H1 (cell line): ENCODE measurements around the gene UBE2V1. TPM values are rescaled to one million over a fixed set of nuclear protein-coding genes. Genes with fewer than 3 reads are reported as not detected.

Experiments
- CTCF ChIA-PET: fragments of 300-600 bp; sonication (Branson Sonifier 250); formaldehyde crosslinking; loops from one replicate; lab custom pipeline; 2021; ENCODE audit not compliant: partially characterized antibody; lab: Charles Lee
- POLR2A ChIA-PET: fragments of 300-600 bp; sonication (Branson Sonifier 250); formaldehyde crosslinking; loops from one replicate; lab custom pipeline; 2021; ENCODE audit warnings: inconsistent platforms; ENCODE audit not compliant: partially characterized antibody; lab: Charles Lee
- DNase-seq, 2 experiments: peaks; one replicate each; pipeline versions ENCODE4 v3.0.0 to v3.0.0-alpha.2; 2010 to 2022; ENCODE audit warnings: low spot score in 2 of 2, low read depth in 1 of 2, mixed read lengths in 1 of 2
- FAIRE-seq: peaks from 2 replicates; lab custom pipeline; 2011; peaks lifted over from hg19 to GRCh38; lab: Jason Lieb, UNC
- H2AFZ ChIP-seq: 2 replicates; pipeline ENCODE4 v1.8.1; 2012; ENCODE audit warnings: low read length, inconsistent platforms
- H2AK5ac ChIP-seq: 2 replicates; pipeline ENCODE4 v1.6.1; 2013; ENCODE audit warnings: low read depth, low read length
- H2BK120ac ChIP-seq: replicated peaks from 2 replicates; pipeline ENCODE3; 2013; ENCODE audit warnings: low read depth, low read length, inconsistent platforms
- H2BK12ac ChIP-seq: 2 replicates; pipeline ENCODE4 v1.6.1; 2013; ENCODE audit warnings: low read depth, low read length
- H2BK15ac ChIP-seq: 2 replicates; pipeline ENCODE4 v1.6.1; 2013; ENCODE audit warnings: low read length
- H2BK20ac ChIP-seq: 2 replicates; pipeline ENCODE4 v1.6.1; 2013; ENCODE audit warnings: low read length
- H2BK5ac ChIP-seq: 2 replicates; pipeline ENCODE4 v1.6.1; 2013; ENCODE audit warnings: low read depth, low read length
- H3K14ac ChIP-seq: 2 replicates; pipeline ENCODE4 v1.6.1; 2013; ENCODE audit warnings: inconsistent platforms; ENCODE audit not compliant: insufficient read length
- H3K18ac ChIP-seq: 2 replicates; pipeline ENCODE4 v1.6.1; 2013; ENCODE audit warnings: low read length; ENCODE audit errors: extremely low read depth
- H3K23ac ChIP-seq: 2 replicates; pipeline ENCODE4 v1.6.1; 2013; ENCODE audit warnings: inconsistent platforms; ENCODE audit not compliant: insufficient read length
- H3K23me2 ChIP-seq: 2 replicates; pipeline ENCODE4 v1.6.1; 2013; ENCODE audit warnings: low read depth, low read length
- H3K27ac ChIP-seq: 2 replicates; pipeline ENCODE4 v1.6.1; 2011; ENCODE audit warnings: low read depth, low read length, inconsistent platforms
- H3K27me3 ChIP-seq, 4 experiments: replicated peaks in 1 of 4; 1 replicate in 1 of 4; 2 replicates in 3 of 4; pipeline versions ENCODE4 v1.6.1 to v1.8.1; 2011 to 2013; ENCODE audit warnings: low read length in 3 of 4, mild to moderate bottlenecking in 3 of 4, inconsistent platforms in 2 of 4, mixed read lengths in 2 of 4, moderate library complexity in 1 of 4; ENCODE audit not compliant: control insufficient read depth in 3 of 4, insufficient read depth in 3 of 4; ENCODE audit errors: extremely low read depth in 1 of 4
- H3K36me3 ChIP-seq, 4 experiments: 2 replicates each; pipeline versions ENCODE4 v1.6.1 to v1.8.1; 2011 to 2013; ENCODE audit warnings: mild to moderate bottlenecking in 4 of 4, low read length in 3 of 4, moderate library complexity in 2 of 4, control low read depth in 1 of 4, inconsistent platforms in 1 of 4; ENCODE audit not compliant: insufficient read depth in 4 of 4, control insufficient read depth in 2 of 4
- H3K4ac ChIP-seq: replicated peaks from 2 replicates; pipeline ENCODE3; 2013; ENCODE audit warnings: low read length, low read depth, mixed read lengths, inconsistent platforms; ENCODE audit not compliant: insufficient read length
- H3K4me1 ChIP-seq, 4 experiments: replicated peaks in 1 of 4; 1 replicate in 1 of 4; 2 replicates in 3 of 4; pipeline versions ENCODE4 v1.6.1 to v1.8.1; 2011 to 2013; ENCODE audit warnings: low read length in 3 of 4, inconsistent platforms in 2 of 4, mixed read lengths in 1 of 4; ENCODE audit not compliant: insufficient read depth in 4 of 4, control insufficient read depth in 3 of 4
- H3K4me2 ChIP-seq, 2 experiments: 2 replicates each; pipeline versions ENCODE4 v1.6.1 to v1.8.1; 2011 to 2013; ENCODE audit warnings: low read depth in 2 of 2, low read length in 2 of 2, control low read depth in 1 of 2, inconsistent platforms in 1 of 2, mild to moderate bottlenecking in 1 of 2; ENCODE audit not compliant: insufficient read depth in 1 of 2
- H3K4me3 ChIP-seq, 4 experiments: fragments of 200-600, 300-600 bp in 1 of 4; sonication (generic), shearing (Covaris generic), sonication (Bioruptor Twin) in 1 of 4; 2 replicates each; pipeline versions ENCODE4 v1.5.1 to v1.8.1; 2011 to 2016; ENCODE audit warnings: low read length in 4 of 4, low read depth in 3 of 4, control low read depth in 2 of 4, inconsistent platforms in 2 of 4, mild to moderate bottlenecking in 2 of 4, mixed read lengths in 1 of 4, moderate library complexity in 1 of 4; ENCODE audit not compliant: insufficient read depth in 2 of 4; ENCODE audit errors: extremely low read depth in 1 of 4
- H3K56ac ChIP-seq: replicated peaks from 2 replicates; pipeline ENCODE3; 2013; ENCODE audit warnings: low read depth, mild to moderate bottlenecking, mixed read lengths, low read length, inconsistent platforms; ENCODE audit not compliant: insufficient read length
- H3K79me1 ChIP-seq: 2 replicates; pipeline ENCODE4 v1.6.1; 2013; ENCODE audit warnings: low read depth, low read length, control low read depth
- H3K79me2 ChIP-seq, 2 experiments: 2 replicates each; pipeline versions ENCODE4 v1.6.1 to v1.8.1; 2012 to 2013; ENCODE audit warnings: low read length in 2 of 2, mild to moderate bottlenecking in 2 of 2, inconsistent platforms in 1 of 2; ENCODE audit not compliant: insufficient read depth in 2 of 2, control insufficient read depth in 1 of 2
- H3K9ac ChIP-seq, 4 experiments: replicated peaks in 1 of 4; 1 replicate in 1 of 4; 2 replicates in 3 of 4; pipeline versions ENCODE4 v1.6.1 to v1.8.1; 2011 to 2013; ENCODE audit warnings: low read depth in 3 of 4, low read length in 3 of 4, control low read depth in 2 of 4, mild to moderate bottlenecking in 2 of 4, moderate library complexity in 2 of 4, inconsistent platforms in 1 of 4; ENCODE audit errors: extremely low read depth in 1 of 4
- H3K9me3 ChIP-seq, 2 experiments: 2 replicates each; pipeline versions ENCODE4 v1.6.1 to v1.8.1; 2012 to 2013; ENCODE audit warnings: mild to moderate bottlenecking in 2 of 2, moderate library complexity in 2 of 2, control low read depth in 1 of 2, inconsistent platforms in 1 of 2, low read depth in 1 of 2, low read length in 1 of 2, mixed read lengths in 1 of 2; ENCODE audit not compliant: insufficient read depth in 2 of 2
- H4K20me1 ChIP-seq, 2 experiments: replicated peaks in 1 of 2; 2 replicates each; pipeline versions ENCODE3 to v1.8.1; 2011 to 2013; ENCODE audit warnings: inconsistent platforms in 2 of 2, low read length in 2 of 2, mild to moderate bottlenecking in 1 of 2; ENCODE audit not compliant: insufficient read depth in 2 of 2, control insufficient read depth in 1 of 2
- H4K5ac ChIP-seq: 2 replicates; pipeline ENCODE4 v1.6.1; 2013; ENCODE audit warnings: low read length, low read depth, mixed read lengths, inconsistent platforms; ENCODE audit not compliant: insufficient read length
- H4K8ac ChIP-seq: 2 replicates; pipeline ENCODE4 v1.8.0; 2013; ENCODE audit warnings: mild to moderate bottlenecking, moderate library complexity, low read length, inconsistent platforms; ENCODE audit not compliant: insufficient read depth; ENCODE audit errors: extremely low read depth
- H4K91ac ChIP-seq: replicated peaks from 2 replicates; pipeline ENCODE3; 2013; ENCODE audit warnings: low read length, mixed read lengths, inconsistent platforms; ENCODE audit not compliant: insufficient read length
- ASH2L ChIP-seq: fragments of 200-600, 300-600 bp; sonication (generic); IDR thresholded peaks from one replicate; pipeline ENCODE4 v1.7.1; 2017; ENCODE audit warnings: low read length
- BCL11A ChIP-seq, 2 experiments: IDR thresholded peaks; one replicate each; pipeline ENCODE4 v1.6.1; 2011; ENCODE audit warnings: low read depth in 2 of 2, low read length in 2 of 2, mild to moderate bottlenecking in 2 of 2
- BRCA1 ChIP-seq: IDR thresholded peaks from 2 replicates; pipeline ENCODE4 v1.6.1; 2012; ENCODE audit warnings: low read depth, low read length, improper control_type of control experiment
- CBX5 ChIP-seq: fragments of 300-800, 300-1000 bp; sonication (generic); IDR thresholded peaks from 2 replicates; pipeline ENCODE4 v1.7.1; 2016; ENCODE audit warnings: antibody characterized with exemption, low read length, low read depth
- EZH2 ChIP-seq: fragments of 200-600 bp; sonication (generic); IDR thresholded peaks from 2 replicates; pipeline ENCODE4 v1.7.1; 2012; ENCODE audit warnings: low read depth, mild to moderate bottlenecking, moderate library complexity, low read length, inconsistent platforms; ENCODE audit not compliant: severe bottlenecking
- JUN ChIP-seq: IDR thresholded peaks from 2 replicates; pipeline ENCODE4 v1.6.1; 2011; ENCODE audit warnings: low read depth, mild to moderate bottlenecking, improper control_type of control experiment, low read length
- POLR2A ChIP-seq, 2 experiments: IDR thresholded peaks; 1 replicate in 1 of 2; 2 replicates in 1 of 2; pipeline ENCODE4 v1.6.1; 2011; ENCODE audit warnings: low read depth in 2 of 2, low read length in 2 of 2, mild to moderate bottlenecking in 2 of 2; ENCODE audit errors: control extremely low read depth in 1 of 2
- SP2 ChIP-seq: IDR thresholded peaks from 2 replicates; pipeline ENCODE4 v1.6.1; 2012; ENCODE audit warnings: mild to moderate bottlenecking, low read length, inconsistent platforms
- SRF ChIP-seq: IDR thresholded peaks from 2 replicates; pipeline ENCODE4 v1.6.1; 2011; ENCODE audit warnings: mild to moderate bottlenecking, low read depth, low read length, moderate library complexity
- TCF12 ChIP-seq: IDR thresholded peaks from 2 replicates; pipeline ENCODE4 v1.6.1; 2011; ENCODE audit warnings: low read depth, mild to moderate bottlenecking, low read length
- ZNF274 ChIP-seq: IDR thresholded peaks from 2 replicates; pipeline ENCODE4 v1.7.0; 2012; ENCODE audit warnings: low read length, borderline replicate concordance; ENCODE audit errors: extremely low read depth
- WGBS, 2 experiments: shearing (Covaris generic) in 1 of 2; methylation state at CpG; one replicate each; pipeline versions ENCODE4 v1.1.6 to v1.1.7; 2013 to 2015; ENCODE audit warnings: low lambda C conversion rate in 2 of 2, mixed read lengths in 2 of 2, inconsistent platforms in 1 of 2, low coverage in 1 of 2, missing lambda C conversion rate in 1 of 2; ENCODE audit not compliant: insufficient replicate concordance in 2 of 2, insufficient coverage in 1 of 2, insufficient read length in 1 of 2; ENCODE audit errors: extremely low coverage in 1 of 2, missing lambda C conversion rate in 1 of 2; 5-methylcytosine and 5-hydroxymethylcytosine counted together
- polyA plus RNA-seq, 7 experiments: library from polyadenylated mRNA; depleted of rRNA in 3 of 7; stranded (reverse) in 5 of 7; unstranded in 2 of 7; fragments of >200 nt in 5 of 7; fragments of 200-250 nt in 2 of 7; gene quantifications; 1 replicate in 5 of 7; 2 replicates in 1 of 7; 4 replicates in 1 of 7; pipeline versions ENCODE4 v1.2.1 to v1.2.3, GENCODE V29; 2011 to 2013; ENCODE audit warnings: missing spikeins in 2 of 7, mixed read lengths in 2 of 7
- total RNA-seq: library from RNA; stranded (reverse); fragmentation: NEBNext Ultra II Directional; extraction: Animal tissue kit (Norgen Biotek cat#: 25700); gene quantifications from 2 replicates; pipeline ENCODE4 v1.2.1, GENCODE V29; 2021
- TF ChIP-seq, protein P1 (sequence below): IDR thresholded peaks from 2 replicates; pipeline ENCODE4 v1.6.1; 2011; ENCODE audit warnings: low read length, improper control_type of control experiment

The UBE2V1 gene
- total and polyA plus RNA-seq, 2 of the 8 experiments (the other 6 are each of a cell fraction or from before 2014, with no cell fraction given), result 141 to 184 TPM

DNA sequence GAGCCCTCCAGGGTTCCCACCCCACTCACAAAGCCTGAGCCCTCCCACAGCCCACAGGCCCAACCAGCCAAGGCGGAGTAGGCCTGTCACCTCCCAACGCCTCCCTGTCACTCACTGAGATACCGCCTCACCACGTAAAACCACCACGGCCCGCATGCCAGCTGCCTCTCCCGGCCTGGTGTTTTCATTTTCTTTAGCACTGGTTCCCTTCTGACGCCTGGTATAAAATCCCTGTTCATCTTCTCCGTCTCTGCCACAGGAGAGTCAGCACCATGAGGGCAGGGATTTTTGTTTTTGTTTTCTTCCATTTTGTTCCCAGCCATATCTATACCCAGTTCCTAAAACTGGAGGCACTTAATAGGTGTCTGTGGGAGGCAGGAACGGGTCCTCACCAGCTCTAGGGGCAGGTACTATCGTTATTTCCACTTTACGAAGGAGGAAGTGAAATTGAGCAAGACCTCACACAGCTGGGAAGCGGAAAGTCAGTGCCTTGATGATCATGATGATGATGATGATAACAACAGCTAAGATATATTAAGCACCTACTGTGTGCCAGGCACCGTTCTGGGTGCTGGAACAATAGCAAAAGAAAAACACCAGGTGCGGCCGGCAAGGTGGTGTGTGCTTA lies 71.6 kb downstream of the UBE2V1 start:
- no peak for DNase-seq
- Histone ChIP-seq H3K9me3 (no peaks in the 10 kb centered on the region), H2BK120ac (no peak overlapping the region), H2BK5ac (no peak overlapping the region), H4K91ac (peak overlapping the region; percentile 42), H4K8ac (no peak overlapping the region), H2BK12ac (no peak overlapping the region; the same call in 1 of the 2 replicates), H3K79me2 (no peaks in the 10 kb centered on the region), H2AFZ (no peak overlapping the region), H2AK5ac (no peak overlapping the region), H3K4ac (no peak overlapping the region), H3K36me3 (no peaks in the 10 kb centered on the region), H2BK15ac (0 out of 2 replicates have a peak overlapping the region, but pooled peaks have one; percentile 10), H3K27me3 (no peaks in the 10 kb centered on the region), H3K56ac (no peak overlapping the region), H3K4me1 (peaks cover 0 to 17% (median 5%) of the 10 kb centered on the region in 4 experiments; a peak in 4 of 7 replicates), H3K27ac (no peak overlapping the region), H3K18ac (no peak overlapping the region; the same call in none of the 2 replicates), H3K79me1 (no peaks in the 10 kb centered on the region), H3K4me3 (no peak overlapping the region), H3K23me2 (no peaks in the 10 kb centered on the region), H4K5ac (no peak overlapping the region), H2BK20ac (no peak overlapping the region), H3K14ac (no peak overlapping the region), H3K4me2 (no peak overlapping the region), H3K23ac (no peak overlapping the region), H3K9ac (no peak overlapping the region), H4K20me1 (no peaks in the 10 kb centered on the region)
- WGBS, 2 experiments, result 91% methylated on average over 16 of the region's 16 CpGs; no CpG with 5 or more reads in 1 of the 2 experiments
- no peak for FAIRE-seq
- TF ChIP-seq CBX5 (no peak), JUN (no peak), SRF (no peak), TCF12 (no peak), BCL11A (IDR thresholded peaks at IDR 0.05; ENCODE audit: low read depth in 2 of 2, low read length in 2 of 2) (no peak), BRCA1 (no peak), ZNF274 (no peak), EZH2 (no peak), ASH2L (no peak), POLR2A (IDR thresholded peaks at IDR 0.05; ENCODE audit: control extremely low read depth in 1 of 2, low read depth in 2 of 2, low read length in 2 of 2) (no peak), SP2 (no peak)
- TF ChIP-seq, protein P1, sequence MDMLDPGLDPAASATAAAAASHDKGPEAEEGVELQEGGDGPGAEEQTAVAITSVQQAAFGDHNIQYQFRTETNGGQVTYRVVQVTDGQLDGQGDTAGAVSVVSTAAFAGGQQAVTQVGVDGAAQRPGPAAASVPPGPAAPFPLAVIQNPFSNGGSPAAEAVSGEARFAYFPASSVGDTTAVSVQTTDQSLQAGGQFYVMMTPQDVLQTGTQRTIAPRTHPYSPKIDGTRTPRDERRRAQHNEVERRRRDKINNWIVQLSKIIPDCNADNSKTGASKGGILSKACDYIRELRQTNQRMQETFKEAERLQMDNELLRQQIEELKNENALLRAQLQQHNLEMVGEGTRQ, result no peak
- ChIA-PET CTCF (interaction anchor here (0.6 to 2.0 kb wide), 8 partner anchors 13 to 63 kb away, joined by 3 to 8 read pairs (median 4); no protein-coding TSS in a partner anchor), POLR2A (interaction anchor here (1.4 to 2.1 kb wide), 3 partner anchors 13 to 60 kb away, joined by 3 to 5 read pairs (median 5); no protein-coding TSS in a partner anchor)
